Spleen (tissue), 11 donors: ENCODE measurements around the gene DNM1L. TPM values are rescaled to one million over a fixed set of nuclear protein-coding genes. Genes with fewer than 3 reads are reported as not detected.

Experiments used
- DNase-seq: peaks from one replicate; pipeline ENCODE4 v3.0.0-alpha.2; 2020
- H3K27ac ChIP-seq, 8 donors: fragments of 200-600 bp; sonication (generic) in 7 of 8; 1 replicate in 4 of 8; 2 replicates in 4 of 8; pipeline versions ENCODE4 v1.5.0 to v1.8.0; 2016 to 2021; ENCODE audit warnings: inconsistent platforms in 4 of 8, mild to moderate bottlenecking in 4 of 8, moderate library complexity in 1 of 8
- H3K27me3 ChIP-seq, 7 donors: fragments of 200-600 bp; sonication (generic) in 6 of 7; replicated peaks in 1 of 7; 1 replicate in 4 of 7; 2 replicates in 3 of 7; pipeline versions ENCODE4 v1.5.0 to v1.8.0; 2016 to 2021; ENCODE audit warnings: inconsistent platforms in 3 of 7, mild to moderate bottlenecking in 1 of 7
- H3K36me3 ChIP-seq, 6 donors: fragments of 200-600 bp; sonication (generic) in 5 of 6; 1 replicate in 4 of 6; 2 replicates in 2 of 6; pipeline versions ENCODE4 v1.5.0 to v1.8.0; 2016 to 2021; ENCODE audit warnings: inconsistent platforms in 2 of 6
- H3K4me1 ChIP-seq, 6 donors: fragments of 200-600 bp; sonication (generic) in 5 of 6; 1 replicate in 3 of 6; 2 replicates in 3 of 6; pipeline versions ENCODE4 v1.5.0 to v1.8.0; 2016 to 2021; ENCODE audit warnings: inconsistent platforms in 3 of 6
- H3K4me3 ChIP-seq, 8 donors: fragments of 200-600 bp; sonication (generic) in 7 of 8; 1 replicate in 4 of 8; 2 replicates in 4 of 8; pipeline versions ENCODE4 v1.5.0 to v1.8.0; 2016 to 2021; ENCODE audit warnings: inconsistent platforms in 4 of 8, mild to moderate bottlenecking in 4 of 8, moderate library complexity in 2 of 8
- H3K9me3 ChIP-seq, 8 donors: fragments of 200-600 bp; sonication (generic) in 7 of 8; 1 replicate in 4 of 8; 2 replicates in 4 of 8; pipeline versions ENCODE4 v1.5.0 to v1.8.0; 2016 to 2021; ENCODE audit warnings: inconsistent platforms in 4 of 8
- POLR2A ChIP-seq, 3 donors: fragments of 450-650 bp; IDR thresholded peaks; one replicate each; pipeline ENCODE4 v1.5.1; 2017; ENCODE audit warnings: antibody characterized with exemption in 3 of 3, mild to moderate bottlenecking in 1 of 3
- POLR2AphosphoS5 ChIP-seq, 3 donors: sonication (generic); formaldehyde crosslinking; IDR thresholded peaks; one replicate each; pipeline ENCODE4 v1.5.1; 2017; ENCODE audit warnings: antibody characterized with exemption in 3 of 3
- WGBS, 5 donors: extraction: QIAGEN DNeasy Blood & Tissue Kit in 3 of 5; methylation state at CpG; one replicate each; pipeline versions ENCODE4 v1.1.5 to v1.1.7; 2013 to 2018; 5-methylcytosine and 5-hydroxymethylcytosine counted together
- intact Hi-C: fragments of 100-400 bp; cut with DNase I; formaldehyde crosslinking; loops from one replicate; pipeline ENCODE4 v1.15.0; 2023; ENCODE audit warnings: low total_unique reads
- polyA plus RNA-seq, 3 donors: library from polyadenylated mRNA; stranded (reverse); fragments of 200-250 nt; gene quantifications; one replicate each; pipeline ENCODE4 v1.2.1, GENCODE V29; 2013
- total RNA-seq, 7 donors: library from RNA; depleted of rRNA in 3 of 7; stranded (reverse); fragments of >200 nt in 3 of 7; fragmentation: NEBNext Ultra II Directional in 4 of 7; extraction: Animal tissue kit (Norgen Biotek cat#: 25700) in 4 of 7; gene quantifications; one replicate each; pipeline versions ENCODE4 v1.1.0 to v1.2.1, GENCODE V29; 2016 to 2021
- TF ChIP-seq, protein P1 (sequence below), 11 experiments: fragments of 200-600 bp in 7 of 11; fragments of 450-650 bp in 4 of 11; sonication (generic) in 4 of 11; IDR thresholded peaks in 8 of 11; conservative IDR thresholded peaks in 3 of 11; 1 replicate in 7 of 11; 2 replicates in 4 of 11; pipeline versions ENCODE4 v1.4.0 to v1.8.0; 2016 to 2021; ENCODE audit warnings: antibody characterized with exemption in 11 of 11, inconsistent platforms in 4 of 11, mild to moderate bottlenecking in 1 of 11
- donor health status: healthy with polysubstance abuse.
- donor health status: DM: no; HTN: no; CAD: no; lungs with moderate emphysema.
- donor health status: DM: no; HTN: no; CAD: no.
- donor health status: Bipolar disorder and iron deficiency.
- donor health status: healthy.
- donor health status: DM: no; HTN: no; CAD: no.
- donor health status: DM: yes; HTN: yes; CAD: no.

Gene DNM1L
- total and polyA plus RNA-seq, 10 donors: 19.2 to 73.7 (median 47.8) TPM

DNA sequence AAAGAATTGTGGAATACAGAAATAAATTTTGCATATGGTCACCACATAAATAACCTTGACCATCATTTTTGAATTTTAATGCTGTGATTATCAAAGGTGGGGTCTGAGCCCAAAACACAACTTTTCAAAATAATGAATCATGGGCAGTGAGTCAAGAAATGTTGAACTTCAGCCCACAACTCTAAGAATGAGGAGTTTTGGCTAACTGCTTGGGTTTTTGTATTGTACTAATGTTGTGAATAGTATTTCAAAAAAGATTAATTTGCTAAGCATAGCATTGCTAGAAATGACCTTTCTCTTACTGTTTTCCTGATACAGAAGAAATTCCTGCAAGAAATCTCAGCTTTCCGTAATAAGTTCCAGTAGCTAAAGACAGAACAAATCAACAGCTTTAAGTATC lies 101.0 kb downstream of the DNM1L start:
- intact Hi-C loops: no loop called here
- peaks cover 0 to 33% (median 0%) of the 10 kb centered on the region in 7 donors for H3K27me3 ChIP-seq
- no peak overlapping the region for H3K27ac ChIP-seq
- TF ChIP-seq POLR2AphosphoS5 (IDR thresholded peaks at IDR 0.05) (no peak), POLR2A (IDR thresholded peaks at IDR 0.05) (no peak)
- TF ChIP-seq, protein P1, sequence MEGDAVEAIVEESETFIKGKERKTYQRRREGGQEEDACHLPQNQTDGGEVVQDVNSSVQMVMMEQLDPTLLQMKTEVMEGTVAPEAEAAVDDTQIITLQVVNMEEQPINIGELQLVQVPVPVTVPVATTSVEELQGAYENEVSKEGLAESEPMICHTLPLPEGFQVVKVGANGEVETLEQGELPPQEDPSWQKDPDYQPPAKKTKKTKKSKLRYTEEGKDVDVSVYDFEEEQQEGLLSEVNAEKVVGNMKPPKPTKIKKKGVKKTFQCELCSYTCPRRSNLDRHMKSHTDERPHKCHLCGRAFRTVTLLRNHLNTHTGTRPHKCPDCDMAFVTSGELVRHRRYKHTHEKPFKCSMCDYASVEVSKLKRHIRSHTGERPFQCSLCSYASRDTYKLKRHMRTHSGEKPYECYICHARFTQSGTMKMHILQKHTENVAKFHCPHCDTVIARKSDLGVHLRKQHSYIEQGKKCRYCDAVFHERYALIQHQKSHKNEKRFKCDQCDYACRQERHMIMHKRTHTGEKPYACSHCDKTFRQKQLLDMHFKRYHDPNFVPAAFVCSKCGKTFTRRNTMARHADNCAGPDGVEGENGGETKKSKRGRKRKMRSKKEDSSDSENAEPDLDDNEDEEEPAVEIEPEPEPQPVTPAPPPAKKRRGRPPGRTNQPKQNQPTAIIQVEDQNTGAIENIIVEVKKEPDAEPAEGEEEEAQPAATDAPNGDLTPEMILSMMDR (IDR thresholded peaks at IDR 0.05 in 8 of 11, conservative IDR thresholded peaks at IDR 0.05 in 3 of 11): no peak
- peaks cover 0 to 9% (median 2%) of the 10 kb centered on the region in 6 donors for H3K4me1 ChIP-seq
- no peaks in the 10 kb centered on the region for H3K36me3 ChIP-seq
- no peak for DNase-seq
- H3K4me3 ChIP-seq: no peak overlapping the region
- H3K9me3 ChIP-seq: no peaks in the 10 kb centered on the region
- 46 to 78% (median 64%) methylated on average over 1 of the region's 1 CpG for WGBS, 5 donors

DNA sequence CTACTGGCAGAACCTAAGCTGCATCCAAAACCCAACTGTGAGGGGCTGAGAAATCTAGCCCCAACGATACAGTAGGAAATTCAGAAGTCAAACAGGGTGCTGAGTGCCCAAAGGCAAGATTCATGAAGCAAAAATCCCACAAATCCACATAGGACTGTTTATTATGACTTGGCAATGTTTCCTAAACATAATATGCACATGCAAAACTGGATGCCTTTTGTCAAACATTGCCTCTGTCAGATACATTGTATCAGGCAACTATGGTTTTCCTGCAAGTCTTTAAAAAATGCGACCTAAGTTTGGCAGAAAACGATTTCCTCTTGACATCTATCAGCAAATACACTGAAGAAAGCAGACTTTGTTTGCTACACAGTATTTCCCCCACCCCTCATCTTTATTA lies 103.9 kb downstream of the DNM1L start:
- no peak overlapping the region for H3K27ac ChIP-seq
- peaks cover 0 to 27% (median 0%) of the 10 kb centered on the region in 7 donors for H3K27me3 ChIP-seq
- no peak overlapping the region for H3K4me3 ChIP-seq
- TF ChIP-seq POLR2AphosphoS5 (IDR thresholded peaks at IDR 0.05) (no peak), POLR2A (IDR thresholded peaks at IDR 0.05) (no peak)
- TF ChIP-seq, protein P1 (IDR thresholded peaks at IDR 0.05 in 8 of 11, conservative IDR thresholded peaks at IDR 0.05 in 3 of 11): no peak
- no peaks in the 10 kb centered on the region for H3K9me3 ChIP-seq
- no peak for DNase-seq
- WGBS, 5 donors: 53 to 67% (median 58%) methylated on average over 3 of the region's 3 CpGs
- peaks cover 0 to 9% (median 2%) of the 10 kb centered on the region in 6 donors for H3K4me1 ChIP-seq
- no peaks in the 10 kb centered on the region for H3K36me3 ChIP-seq
- intact Hi-C loops: no loop called here

DNA sequence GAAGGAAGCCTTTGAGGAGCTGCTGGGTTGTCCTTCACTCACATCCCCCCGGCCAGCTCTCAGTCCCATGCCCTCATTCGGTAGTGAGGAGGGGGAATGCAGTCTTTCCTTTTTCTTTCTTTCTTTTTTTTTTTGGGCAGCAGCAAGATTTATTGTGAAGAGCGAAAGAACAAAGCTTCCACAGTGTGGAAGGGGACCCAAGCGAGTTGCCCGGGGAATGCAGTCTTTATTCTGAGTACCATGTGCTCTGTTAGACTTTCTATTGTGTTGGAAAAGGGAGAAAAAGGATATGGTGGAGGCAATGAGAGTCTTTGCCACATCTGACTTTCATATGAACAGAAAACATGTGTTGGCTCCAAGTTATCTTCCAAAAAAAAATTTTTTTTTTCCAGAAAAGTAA lies 106.5 kb downstream of the DNM1L start:
- intact Hi-C loops: no loop called here

DNA sequence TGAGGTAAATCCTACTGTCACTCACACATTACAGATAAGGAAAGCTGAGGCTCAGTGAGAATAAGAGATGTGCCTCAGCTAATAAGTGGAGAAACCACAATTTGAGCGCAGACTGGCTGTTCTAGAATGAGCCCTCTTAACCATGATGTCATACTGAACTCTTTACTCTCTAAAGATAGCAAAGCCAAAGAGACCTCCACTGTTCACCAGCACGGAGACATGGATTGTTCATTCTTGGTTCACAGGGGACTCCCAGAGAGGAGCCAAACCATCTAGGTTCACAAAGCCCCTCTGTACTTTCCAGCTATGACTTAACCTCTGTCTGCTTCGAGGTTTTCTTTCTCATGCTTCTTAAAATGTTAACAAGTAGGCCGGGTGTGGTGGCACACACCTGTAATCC lies 109.3 kb downstream of the DNM1L start:
- WGBS, 5 donors: 77 to 87% (median 81%) methylated on average over 4 of the region's 4 CpGs
- Histone ChIP-seq H3K4me1 (no peaks in the 10 kb centered on the region), H3K27ac (no peak overlapping the region), H3K4me3 (no peak overlapping the region), H3K9me3 (no peaks in the 10 kb centered on the region), H3K36me3 (peaks cover 0 to 13% (median 0%) of the 10 kb centered on the region in 6 donors), H3K27me3 (peaks cover 0 to 5% (median 0%) of the 10 kb centered on the region in 7 donors)
- TF ChIP-seq POLR2AphosphoS5 (IDR thresholded peaks at IDR 0.05) (no peak), POLR2A (IDR thresholded peaks at IDR 0.05) (no peak)
- TF ChIP-seq, protein P1 (IDR thresholded peaks at IDR 0.05 in 8 of 11, conservative IDR thresholded peaks at IDR 0.05 in 3 of 11): no peak
- intact Hi-C loops: no loop called here
- no peak for DNase-seq

More for the DNA sequence above, 106.5 kb downstream of the DNM1L start:
- no peaks in the 10 kb centered on the region for H3K36me3 ChIP-seq
- no peaks in the 10 kb centered on the region for H3K9me3 ChIP-seq
- WGBS, 5 donors: 80 to 90% (median 87%) methylated on average over 5 of the region's 5 CpGs
- H3K27ac ChIP-seq: no peak overlapping the region
- H3K27me3 ChIP-seq: peaks cover 0 to 10% (median 0%) of the 10 kb centered on the region in 7 donors
- no peak for DNase-seq
- no peak for TF ChIP-seq POLR2AphosphoS5 (IDR thresholded peaks at IDR 0.05)
- TF ChIP-seq POLR2A (IDR thresholded peaks at IDR 0.05): no peak
- TF ChIP-seq, protein P1 (IDR thresholded peaks at IDR 0.05 in 8 of 11, conservative IDR thresholded peaks at IDR 0.05 in 3 of 11): no peak
- no peak overlapping the region for H3K4me3 ChIP-seq
- H3K4me1 ChIP-seq: no peaks in the 10 kb centered on the region
